Mesothelial cell of epicardium (in vitro differentiated cells): ENCODE measurements around the gene ABHD17B. TPM values are rescaled to one million over a fixed set of nuclear protein-coding genes. Genes with fewer than 3 reads are reported as not detected.

Experiments used
- DNase-seq, 2 experiments: peaks; one replicate each; pipeline ENCODE4 v3.0.0; 2021; ENCODE audit warnings: low spot score in 2 of 2; ENCODE audit not compliant: unreplicated experiment in 2 of 2
- H3K27ac Mint-ChIP-seq: 2 replicates; pipeline ENCODE4 v1.8.0; 2021; ENCODE audit warnings: mixed read lengths
- H3K27me3 Mint-ChIP-seq: 2 replicates; pipeline ENCODE4 v1.8.0; 2021; ENCODE audit warnings: low read depth, mixed read lengths
- H3K36me3 Mint-ChIP-seq: 2 replicates; pipeline ENCODE4 v1.8.0; 2021; ENCODE audit warnings: mixed read lengths
- H3K4me1 Mint-ChIP-seq: 2 replicates; pipeline ENCODE4 v1.8.0; 2021; ENCODE audit warnings: mixed read lengths
- H3K4me3 Mint-ChIP-seq: 2 replicates; pipeline ENCODE4 v1.8.0; 2021; ENCODE audit warnings: mild to moderate bottlenecking, moderate library complexity, mixed read lengths
- H3K9me3 Mint-ChIP-seq: 2 replicates; pipeline ENCODE4 v1.8.0; 2021; ENCODE audit warnings: mixed read lengths
- CTCF ChIP-seq: fragments of 200-600 bp; sonication (generic); IDR thresholded peaks from one replicate; pipeline ENCODE4 v1.5.0; 2021; ENCODE audit warnings: antibody characterized with exemption; ENCODE audit not compliant: unreplicated experiment
- total RNA-seq: library from RNA; stranded (reverse); gene quantifications from 3 replicates; pipeline ENCODE4 v1.2.1, GENCODE V29; 2021

The ABHD17B gene
- total RNA-seq, 1 donor from 2014 or later: 27.0 TPM

- no peak overlapping the region for H3K27ac Mint-ChIP-seq
- no peak for TF ChIP-seq CTCF
- peaks cover 44% of the 10 kb centered on the region for H3K36me3 Mint-ChIP-seq
- H3K4me1 Mint-ChIP-seq: no peaks in the 10 kb centered on the region
- no peak overlapping the region for H3K4me3 Mint-ChIP-seq
- no peak for DNase-seq
- peaks cover 29% of the 10 kb centered on the region for H3K9me3 Mint-ChIP-seq
- H3K27me3 Mint-ChIP-seq: no peaks in the 10 kb centered on the region
These were observed 52.7 kb downstream of the ABHD17B start for GRCh38 chr9:71858102-71858798.

- no peaks in the 10 kb centered on the region for H3K27me3 Mint-ChIP-seq
- peaks cover 37% of the 10 kb centered on the region for H3K36me3 Mint-ChIP-seq
- H3K9me3 Mint-ChIP-seq: peaks cover 34% of the 10 kb centered on the region
- no peak for TF ChIP-seq CTCF
- no peak for DNase-seq
- no peak overlapping the region for H3K27ac Mint-ChIP-seq
- no peaks in the 10 kb centered on the region for H3K4me1 Mint-ChIP-seq
- H3K4me3 Mint-ChIP-seq: no peak overlapping the region
These were observed 53.8 kb downstream of the ABHD17B start for GRCh38 chr9:71857159-71857558.

- TF ChIP-seq CTCF: no peak
These were observed 56.2 kb downstream of the ABHD17B start for GRCh38 chr9:71854811-71855210.

GRCh38 chr9:71853084-71853483 lies 57.9 kb downstream of the ABHD17B start:
- Mint-ChIP-seq H3K36me3 (peaks cover 9% of the 10 kb centered on the region), H3K27ac (no peak overlapping the region), H3K27me3 (no peaks in the 10 kb centered on the region), H3K4me1 (no peaks in the 10 kb centered on the region), H3K9me3 (peaks cover 17% of the 10 kb centered on the region), H3K4me3 (no peak overlapping the region)
- TF ChIP-seq CTCF: no peak
- no peak for DNase-seq

More at GRCh38 chr9:71854811-71855210, 56.2 kb downstream of the ABHD17B start:
- no peak overlapping the region for H3K4me3 Mint-ChIP-seq
- DNase-seq: no peak
- peaks cover 24% of the 10 kb centered on the region for H3K9me3 Mint-ChIP-seq
- peaks cover 21% of the 10 kb centered on the region for H3K36me3 Mint-ChIP-seq
- no peaks in the 10 kb centered on the region for H3K4me1 Mint-ChIP-seq
- no peak overlapping the region for H3K27ac Mint-ChIP-seq
- no peaks in the 10 kb centered on the region for H3K27me3 Mint-ChIP-seq

- DNase-seq: no peak
- Mint-ChIP-seq H3K27me3 (no peaks in the 10 kb centered on the region), H3K4me3 (no peak overlapping the region), H3K9me3 (peaks cover 15% of the 10 kb centered on the region), H3K27ac (no peak overlapping the region), H3K4me1 (no peaks in the 10 kb centered on the region), H3K36me3 (peaks cover 5% of the 10 kb centered on the region)
- TF ChIP-seq CTCF: no peak
These were observed 60.0 kb downstream of the ABHD17B start for GRCh38 chr9:71850996-71851395.
